HG02642 (cell line): Measurements from ENCODE around the gene EPYC.
"Not testable (repeated sequence)": the region's sequence is repeated elsewhere in the genome, so short reads cannot be mapped to it uniquely, and the experiment has no call there.

Source experiments
- ATAC-seq: cut with Tn5 transposase; IDR thresholded peaks from one replicate; pipeline ENCODE4 v1.9.1; 2021; ENCODE audit warnings: mild to moderate bottlenecking; ENCODE audit not compliant: unreplicated experiment, poor library complexity

Gene EPYC

GRCh38 chr12:90995010-90995409, 9.8 kb downstream of the EPYC start:
- ATAC-seq: no peak

GRCh38 chr12:90991952-90992465, 12.8 kb downstream of the EPYC start:
- no peak for ATAC-seq

- ATAC-seq: no peak
Measured at GRCh38 chr12:90990611-90991010, 14.2 kb downstream of the EPYC start.

GRCh38 chr12:90989686-90990111, 15.1 kb downstream of the EPYC start:
- ATAC-seq: no peak

GRCh38 chr12:90987520-90987919, 17.3 kb downstream of the EPYC start:
- peak; percentile 52 for ATAC-seq

GRCh38 chr12:90987101-90987500, 17.7 kb downstream of the EPYC start:
- ATAC-seq: no peak

GRCh38 chr12:90985331-90985730, 19.4 kb downstream of the EPYC start:
- ATAC-seq: not testable (repeated sequence)

GRCh38 chr12:90984114-90984513, 20.7 kb downstream of the EPYC start:
- no peak for ATAC-seq

- no peak for ATAC-seq
Measured at GRCh38 chr12:90982170-90982569, 22.6 kb downstream of the EPYC start.

- ATAC-seq: no peak
Measured at GRCh38 chr12:90979951-90980350, 24.8 kb downstream of the EPYC start.

GRCh38 chr12:90979019-90979418, 25.8 kb downstream of the EPYC start:
- ATAC-seq: no peak

GRCh38 chr12:90978117-90978770, 26.5 kb downstream of the EPYC start:
- ATAC-seq: peak; percentile 87

GRCh38 chr12:90977224-90977623, 27.5 kb downstream of the EPYC start:
- ATAC-seq: no peak

GRCh38 chr12:90974286-90974685, 30.5 kb downstream of the EPYC start:
- no peak for ATAC-seq

- no peak for ATAC-seq
Measured at GRCh38 chr12:90972226-90972625, 32.5 kb downstream of the EPYC start.

GRCh38 chr12:90970911-90971310, 33.9 kb downstream of the EPYC start:
- no peak for ATAC-seq

- ATAC-seq: no peak
Measured at GRCh38 chr12:90970471-90970870, 34.3 kb downstream of the EPYC start.

- no peak for ATAC-seq
Measured at GRCh38 chr12:90969851-90970250, 34.9 kb downstream of the EPYC start.

GRCh38 chr12:90969346-90969745, 35.4 kb downstream of the EPYC start:
- ATAC-seq: no peak

GRCh38 chr12:90965204-90965603, 39.6 kb downstream of the EPYC start:
- no peak for ATAC-seq

- no peak for ATAC-seq
Measured at GRCh38 chr12:90964616-90965015, 40.2 kb downstream of the EPYC start.

- no peak for ATAC-seq
Measured at GRCh38 chr12:90963946-90964345, 40.8 kb downstream of the EPYC start.
